ENCODE measurements around the gene CEP97. TPM values are rescaled to one million over a fixed set of nuclear protein-coding genes. Genes with fewer than 3 reads are reported as not detected.

Gene CEP97
- total and polyA plus RNA-seq, 8 donors: 0.31 to 19.6 (median 3.5) TPM

- DNase-seq: peak; percentile 34 to 70
- Histone ChIP-seq H3K36me3 (peaks cover 6 to 28% (median 25%) of the 10 kb centered on the region in 4 donors), H3K4me1 (peaks cover 7 to 26% (median 12%) of the 10 kb centered on the region in 4 donors), H3K4me3 (peak overlapping the region; percentile 60 to 96 (median 79)), H3K9me3 (no peaks in the 10 kb centered on the region), H3K27ac (peak overlapping the region; percentile 62 to 87 (median 81)), H3K27me3 (no peaks in the 10 kb centered on the region)
- TF ChIP-seq POLR2AphosphoS5 (IDR thresholded peaks at IDR 0.05) (no peak), EP300 (IDR thresholded peaks at IDR 0.05) (no peak), CTCF (IDR thresholded peaks at IDR 0.05) (no peak), POLR2A (IDR thresholded peaks at IDR 0.05) (no peak)
- intact Hi-C loops (cut with DNase I; ENCODE audit: low total_unique reads): no loop called here
- WGBS, 5 donors: 0 to 1% (median 1%) methylated on average over 17 to 21 of the region's 21 CpGs
These were observed 928 bp downstream of the CEP97 start for GRCh38 chr3:101725194-101725889.

GRCh38 chr3:101725890-101726275 is 1.5 kb downstream of the CEP97 start:
- DNase-seq: no peak
- no peak for TF ChIP-seq POLR2AphosphoS5 (IDR thresholded peaks at IDR 0.05)
- no peak for TF ChIP-seq CTCF (IDR thresholded peaks at IDR 0.05)
- no peak for TF ChIP-seq EP300 (IDR thresholded peaks at IDR 0.05)
- no peak for TF ChIP-seq POLR2A (IDR thresholded peaks at IDR 0.05)
- Histone ChIP-seq H3K9me3 (no peaks in the 10 kb centered on the region), H3K27me3 (no peaks in the 10 kb centered on the region), H3K4me1 (peaks cover 7 to 26% (median 12%) of the 10 kb centered on the region in 4 donors), H3K4me3 (peak overlapping the region; percentile 60 to 96 (median 79)), H3K36me3 (peaks cover 6 to 31% (median 28%) of the 10 kb centered on the region in 4 donors), H3K27ac (peak overlapping the region in 2 of 5 donors; percentile 62 to 82)
- 30 to 47% (median 41%) methylated on average over 3 of the region's 3 CpGs for WGBS, 5 donors
- intact Hi-C loops (cut with DNase I; ENCODE audit: low total_unique reads): no loop called here

- 88 to 95% (median 93%) methylated on average over 5 of the region's 5 CpGs for WGBS, 5 donors
- Histone ChIP-seq H3K9me3 (no peaks in the 10 kb centered on the region), H3K36me3 (peaks cover 28 to 68% (median 65%) of the 10 kb centered on the region in 4 donors), H3K4me3 (no peak overlapping the region), H3K27me3 (no peaks in the 10 kb centered on the region), H3K4me1 (peaks cover 0 to 18% (median 8%) of the 10 kb centered on the region in 4 donors), H3K27ac (no peak overlapping the region)
- no peak for TF ChIP-seq EP300 (IDR thresholded peaks at IDR 0.05)
- no peak for TF ChIP-seq CTCF (IDR thresholded peaks at IDR 0.05)
- TF ChIP-seq POLR2AphosphoS5 (IDR thresholded peaks at IDR 0.05): no peak
- no peak for TF ChIP-seq POLR2A (IDR thresholded peaks at IDR 0.05)
- DNase-seq: no peak
- intact Hi-C loops (cut with DNase I; ENCODE audit: low total_unique reads): no loop called here
These were observed 5.2 kb downstream of the CEP97 start for GRCh38 chr3:101729586-101729985.

- TF ChIP-seq EP300 (IDR thresholded peaks at IDR 0.05) (no peak), CTCF (IDR thresholded peaks at IDR 0.05) (no peak), POLR2A (IDR thresholded peaks at IDR 0.05) (no peak), POLR2AphosphoS5 (IDR thresholded peaks at IDR 0.05) (no peak)
- no peaks in the 10 kb centered on the region for H3K9me3 ChIP-seq
- no peak for DNase-seq
- no peak overlapping the region for H3K4me3 ChIP-seq
- intact Hi-C loops (cut with DNase I; ENCODE audit: low total_unique reads): no loop called here
- peaks cover 29 to 81% (median 77%) of the 10 kb centered on the region in 4 donors for H3K36me3 ChIP-seq
- no peaks in the 10 kb centered on the region for H3K27me3 ChIP-seq
- H3K4me1 ChIP-seq: peaks cover 0 to 13% (median 3%) of the 10 kb centered on the region in 4 donors
- H3K27ac ChIP-seq: no peak overlapping the region
These were observed 6.4 kb downstream of the CEP97 start for GRCh38 chr3:101730839-101731238.
